Frontal cortex (tissue), 4 donors: ENCODE data around the gene PLA2G4D. TPM values are rescaled to one million over a fixed set of nuclear protein-coding genes. Genes with fewer than 3 reads are reported as not detected.

Source experiments
- DNase-seq, 2 donors: peaks; one replicate each; pipeline ENCODE4 v3.0.0; 2012; ENCODE audit warnings: low spot score in 2 of 2
- FAIRE-seq: peaks from 2 replicates; lab custom pipeline; 2012; peaks lifted over from hg19 to GRCh38; lab: Jason Lieb, UNC
- total RNA-seq: library from RNA; depleted of rRNA; stranded (reverse); fragments of >200 nt; gene quantifications from one replicate; pipeline ENCODE4 v1.2.3, GENCODE V29; 2014
- donor health status: control.
- donor health status: control.
- donor health status: control.

The PLA2G4D gene
- total RNA-seq, 1 donor from 2014 or later, result under 0.01 TPM

DNA sequence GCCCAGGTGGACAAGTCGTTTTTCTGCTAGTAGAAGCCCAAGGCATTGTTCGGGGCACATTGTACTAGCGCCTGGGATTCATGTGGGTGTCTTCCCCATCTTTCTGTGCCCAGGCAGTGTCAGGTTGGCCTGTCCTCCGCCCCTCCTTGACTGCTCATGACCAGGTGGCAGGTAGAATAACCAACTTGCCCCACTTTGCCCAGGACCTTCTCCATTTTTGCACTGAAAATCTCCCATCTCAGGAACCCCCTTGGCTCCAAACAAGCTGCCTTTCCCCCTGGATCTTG lies 33.9 kb downstream of the PLA2G4D start:
- no peak for FAIRE-seq
- no peak for DNase-seq

DNA sequence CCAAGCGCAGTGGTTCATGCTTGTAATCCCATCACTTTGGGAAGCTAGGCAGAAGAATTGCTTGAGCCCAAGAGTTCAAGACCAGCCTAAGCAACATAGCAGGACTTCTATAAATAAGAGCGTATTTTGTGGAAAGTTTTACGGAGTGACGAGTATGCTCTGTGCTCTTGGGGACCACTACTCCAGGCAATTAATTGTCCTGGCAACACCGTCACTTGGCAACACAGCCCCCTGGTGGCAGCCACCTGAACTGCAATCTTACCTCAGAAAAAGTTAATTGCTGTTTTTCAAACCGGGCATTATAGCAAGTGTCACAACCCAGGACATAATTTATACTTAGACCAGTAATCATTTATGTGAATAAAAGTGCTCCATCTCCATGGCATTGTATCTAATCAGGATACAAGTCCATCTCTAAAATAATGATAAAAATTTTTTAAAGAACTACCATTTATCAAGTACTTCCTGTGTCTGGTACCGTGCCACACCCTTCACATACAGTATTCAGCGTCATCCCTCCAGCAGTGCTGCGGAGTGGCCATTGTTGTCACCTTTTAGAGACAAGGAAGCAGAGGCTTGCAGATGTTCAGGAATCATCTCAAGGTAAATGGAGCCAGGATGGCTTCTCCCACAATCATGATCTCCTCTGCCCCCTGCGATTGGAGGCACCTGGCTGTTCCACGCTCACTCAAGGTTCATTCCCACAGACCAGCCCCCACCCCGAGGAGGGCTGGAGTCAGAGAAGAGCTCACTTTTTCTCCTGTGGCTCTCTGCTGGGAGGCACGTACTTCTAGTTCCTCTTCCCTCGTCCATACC lies 34.5 kb downstream of the PLA2G4D start:
- DNase-seq, result peak; percentile 35 to 39
- FAIRE-seq, result no peak

DNA sequence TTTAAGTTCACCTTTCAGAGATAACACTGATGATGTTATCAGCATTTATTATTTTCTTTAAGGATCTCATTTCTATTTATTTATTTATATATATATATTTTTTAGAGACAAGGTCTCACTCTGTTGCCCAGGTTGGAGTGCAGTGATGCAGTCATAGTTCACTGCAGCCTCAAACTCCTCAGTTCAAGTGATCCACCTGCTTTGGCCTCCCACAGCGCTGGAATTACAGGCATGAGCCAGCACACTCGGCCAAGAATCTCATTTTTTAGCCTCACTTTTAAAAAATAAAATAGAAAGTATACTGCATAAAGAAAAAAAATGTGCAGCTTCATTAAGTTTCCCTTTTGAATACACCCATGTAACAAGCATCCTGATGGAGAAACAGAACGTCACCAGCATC lies 35.6 kb downstream of the PLA2G4D start:
- DNase-seq, result no peak
- no peak for FAIRE-seq

DNA sequence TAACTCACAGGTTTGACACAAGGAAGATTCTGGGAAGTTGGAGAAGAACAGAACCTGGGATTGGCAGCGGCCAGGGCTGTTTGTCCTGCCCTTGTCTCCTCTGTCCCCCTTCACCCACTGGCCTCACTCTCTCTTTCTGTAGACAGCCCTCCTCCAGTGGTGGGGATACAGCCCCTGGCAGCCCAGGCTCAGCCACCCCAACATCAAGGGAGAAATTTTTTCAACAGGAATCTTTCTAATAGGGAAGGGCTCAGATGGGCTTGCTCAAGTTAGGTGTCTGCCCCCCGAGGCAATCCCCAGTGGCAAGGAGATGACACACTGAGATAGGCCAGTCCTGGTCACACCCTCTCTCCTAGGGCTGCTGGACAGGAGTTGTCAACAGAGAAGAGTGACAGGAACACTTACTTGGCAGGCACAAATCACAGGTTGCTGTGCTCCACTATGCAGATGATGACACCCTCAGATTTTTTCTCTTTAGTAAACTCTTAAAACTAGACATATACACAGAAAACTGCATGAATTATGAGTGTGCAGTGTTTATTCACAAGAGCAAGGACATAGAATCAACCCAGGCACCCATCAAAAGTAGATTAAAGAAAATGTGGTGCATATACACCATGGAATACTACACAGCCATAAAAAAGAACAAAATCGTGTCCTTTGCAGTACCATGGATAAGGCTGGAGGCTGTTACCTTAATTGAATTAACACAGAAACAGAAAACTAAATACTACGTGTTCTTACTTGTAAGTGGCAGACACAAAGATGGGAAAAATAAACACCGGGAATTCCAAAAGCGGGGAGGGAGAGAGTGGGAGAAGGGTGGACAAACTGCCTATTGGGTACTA lies 36.3 kb downstream of the PLA2G4D start:
- no peak for FAIRE-seq

DNA sequence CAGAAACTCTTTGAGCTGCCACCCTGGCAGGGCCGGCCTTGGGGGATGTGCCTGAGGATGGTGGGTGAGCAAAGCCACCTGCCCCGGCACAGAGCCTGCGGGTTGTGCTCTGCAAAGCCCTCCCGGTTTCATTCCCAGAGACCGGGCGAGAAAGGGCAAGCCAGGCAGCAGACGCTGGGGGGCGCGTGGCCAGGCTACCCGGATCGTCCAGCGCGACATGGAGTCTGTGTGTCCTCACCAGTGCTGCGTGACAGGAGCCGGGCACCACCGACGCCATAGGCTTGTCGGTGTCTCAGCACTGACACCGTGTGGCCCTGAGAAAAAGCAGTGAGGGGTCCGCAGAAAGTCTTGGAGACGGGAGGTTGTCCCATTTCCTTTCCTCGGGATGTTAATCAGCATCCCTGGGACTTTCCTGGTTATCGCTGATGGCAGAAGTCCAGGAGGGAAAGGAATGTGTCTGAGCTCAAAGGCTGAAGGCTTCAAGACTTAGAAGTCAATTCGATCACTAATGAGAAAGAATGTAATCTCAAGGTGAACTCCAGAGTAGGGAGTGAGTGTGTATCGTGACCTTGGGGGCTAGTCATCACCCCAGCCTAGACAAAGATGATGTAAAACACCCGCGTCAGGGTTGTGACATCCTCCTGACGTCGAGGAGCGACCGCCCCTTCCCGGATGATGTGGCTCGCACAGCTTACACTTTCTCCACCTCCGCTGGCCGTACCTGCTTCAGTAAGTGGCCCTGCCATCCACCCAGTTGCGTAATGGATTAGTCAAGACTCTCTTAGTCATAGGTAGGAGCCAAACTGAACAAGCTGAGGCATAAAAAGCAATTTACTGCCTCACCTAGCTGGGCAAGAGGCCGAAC lies 37.2 kb downstream of the PLA2G4D start:
- no peak for FAIRE-seq

More for the DNA sequence above, 36.3 kb downstream of the PLA2G4D start:
- DNase-seq, result no peak

DNA sequence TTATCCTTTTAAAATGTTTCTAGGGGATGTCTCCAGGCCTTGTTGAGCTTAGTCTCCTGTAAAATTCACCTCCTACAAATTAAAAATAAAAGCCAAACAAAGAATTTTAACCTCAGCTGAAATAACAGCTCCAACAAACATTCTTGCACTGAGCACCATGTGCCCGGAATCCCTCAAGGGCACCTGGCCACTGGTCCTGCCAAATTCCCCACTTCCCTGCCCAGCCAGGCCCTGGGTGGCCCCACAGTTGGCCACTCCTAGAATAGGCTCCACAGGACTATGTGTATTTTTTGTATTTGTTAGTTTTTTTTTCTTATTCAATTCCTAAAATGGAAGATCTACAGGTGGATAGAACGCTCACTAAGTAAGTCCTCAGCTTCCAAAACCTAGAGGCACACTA lies 40.4 kb downstream of the PLA2G4D start:
- DNase-seq, result no peak
- no peak for FAIRE-seq

More for the DNA sequence above, 37.2 kb downstream of the PLA2G4D start:
- peak; percentile 46 to 78 for DNase-seq

DNA sequence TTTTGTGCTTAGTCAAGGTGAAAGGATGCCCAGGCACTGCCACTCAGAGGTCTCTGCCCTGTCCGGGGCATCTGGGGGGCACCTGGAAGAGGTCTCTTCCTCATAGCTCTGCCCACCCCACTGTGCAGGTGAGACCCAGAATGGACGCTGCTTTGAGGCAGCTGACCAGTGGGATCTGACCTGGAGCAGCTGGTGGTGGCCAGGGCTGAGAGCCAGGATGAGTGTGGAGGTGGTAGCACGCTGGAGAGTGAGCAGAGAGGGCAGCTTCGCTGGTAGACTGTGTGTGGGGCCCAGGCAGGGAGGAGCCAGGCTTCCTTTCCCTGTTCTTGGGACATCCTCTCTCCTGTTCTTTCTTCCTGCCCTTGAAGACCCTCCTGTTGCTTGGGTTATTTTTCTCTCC lies 41.4 kb downstream of the PLA2G4D start:
- FAIRE-seq (no peak), DNase-seq (no peak)

DNA sequence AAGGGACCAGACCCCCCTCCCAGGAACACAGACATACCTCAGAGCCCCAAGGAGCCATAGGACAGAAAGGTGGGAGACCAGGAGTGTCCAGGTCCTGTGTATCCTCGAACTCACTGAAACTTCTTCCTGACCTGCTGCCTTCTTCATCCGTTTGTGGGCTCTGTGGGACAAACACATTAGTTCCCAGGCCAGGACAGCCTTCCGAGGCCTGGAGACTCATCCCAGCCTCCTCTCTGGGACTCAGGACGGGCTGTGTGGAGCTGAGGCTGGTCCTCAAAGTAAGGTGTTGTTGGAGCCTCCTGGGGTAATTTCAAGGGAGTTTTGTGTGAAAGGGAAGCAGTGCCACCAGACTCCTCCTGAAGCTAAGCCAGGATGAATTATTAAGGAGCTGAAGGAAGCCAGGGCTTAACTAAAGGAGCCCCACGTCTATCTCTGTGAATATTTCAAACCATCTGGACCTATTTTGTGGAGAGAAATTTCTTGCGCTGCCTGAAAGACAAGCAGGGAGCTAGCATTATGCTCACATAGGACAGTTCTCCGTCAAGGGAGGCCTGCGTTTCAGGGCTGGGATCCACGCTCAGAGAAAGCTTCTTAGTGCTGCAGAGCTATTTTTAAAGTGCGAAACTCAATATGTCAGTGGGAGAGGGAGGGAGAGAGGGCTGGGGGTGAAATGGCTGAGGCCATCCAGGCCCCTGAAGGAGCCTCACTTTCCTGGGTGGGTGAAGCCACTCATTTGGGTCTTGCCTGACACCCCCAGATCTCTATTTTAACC lies 43.7 kb downstream of the PLA2G4D start:
- no peak for DNase-seq
- FAIRE-seq, result no peak

DNA sequence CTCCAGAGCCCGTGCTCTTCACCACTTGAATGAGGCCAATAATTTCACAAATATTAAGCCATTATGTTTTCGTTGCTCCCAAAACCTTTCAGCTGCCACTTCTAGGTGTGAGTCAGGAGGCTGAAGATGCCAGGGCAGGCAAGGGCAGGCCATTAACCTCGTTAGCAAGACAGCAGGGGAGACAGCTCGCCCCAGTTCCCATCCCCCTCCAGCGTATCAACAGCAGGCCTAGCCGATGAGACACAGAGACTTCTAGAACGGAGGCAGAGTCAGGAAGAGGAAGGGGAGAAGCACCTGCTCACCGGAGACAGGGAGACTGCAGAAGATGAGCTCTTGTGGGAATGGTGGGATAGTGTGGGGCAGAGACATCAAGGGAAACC lies 45.6 kb downstream of the PLA2G4D start:
- FAIRE-seq, result no peak

DNA sequence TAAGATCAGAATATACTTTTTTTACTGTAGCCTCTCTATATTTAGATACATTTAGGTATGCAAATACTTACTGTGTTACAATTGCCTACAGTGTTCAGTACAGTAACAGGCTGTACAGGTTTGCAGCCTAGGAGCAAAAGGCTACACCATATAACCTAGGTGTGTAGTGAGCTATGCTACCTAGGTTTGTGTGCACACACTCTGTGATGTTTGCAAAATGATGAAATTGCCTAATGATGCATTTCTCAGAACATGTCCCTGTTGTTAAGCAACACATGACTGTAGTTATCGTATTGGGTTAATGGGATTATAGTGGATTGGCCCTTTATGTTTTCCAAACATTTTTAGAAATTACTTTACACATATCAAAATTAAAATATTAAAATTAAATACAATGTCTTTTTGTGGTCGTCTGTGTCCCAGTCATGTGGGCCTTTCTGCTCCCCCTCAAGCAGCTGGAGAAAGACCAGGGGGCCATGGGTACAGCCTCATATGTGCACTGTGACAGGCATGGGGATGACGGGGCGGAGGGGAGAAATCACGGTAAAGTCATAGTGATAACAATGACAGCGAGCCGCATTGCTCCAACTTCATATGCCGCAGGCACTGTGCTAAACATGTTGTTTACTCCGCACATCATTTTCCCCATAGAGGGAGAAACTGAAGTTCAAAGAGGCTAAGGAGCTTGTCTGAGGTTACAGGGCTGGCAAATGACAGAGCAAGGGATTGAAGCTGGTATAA lies 46.1 kb downstream of the PLA2G4D start:
- FAIRE-seq, result no peak
- DNase-seq, result no peak

More for the DNA sequence above, 45.6 kb downstream of the PLA2G4D start:
- DNase-seq, result no peak

DNA sequence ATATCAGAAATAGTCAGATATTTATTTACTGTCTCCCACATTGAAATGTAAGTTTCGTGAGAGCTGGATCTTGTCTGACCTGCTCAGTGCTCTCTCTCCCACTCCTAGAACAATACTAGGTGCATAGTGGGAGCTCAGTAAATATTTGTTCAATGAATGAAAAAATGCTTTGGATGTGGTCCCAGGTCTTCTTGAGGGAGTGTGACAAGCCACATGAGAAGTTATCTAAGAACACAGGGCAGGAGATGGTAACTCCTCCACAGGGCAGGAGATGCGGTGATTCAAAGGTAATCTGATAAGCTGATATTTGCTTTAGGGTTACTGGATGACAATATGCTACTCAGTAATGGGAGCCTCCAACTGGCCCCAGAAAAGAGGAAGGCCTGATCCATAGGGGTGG lies 47.8 kb downstream of the PLA2G4D start:
- no peak for DNase-seq
- FAIRE-seq, result no peak

DNA sequence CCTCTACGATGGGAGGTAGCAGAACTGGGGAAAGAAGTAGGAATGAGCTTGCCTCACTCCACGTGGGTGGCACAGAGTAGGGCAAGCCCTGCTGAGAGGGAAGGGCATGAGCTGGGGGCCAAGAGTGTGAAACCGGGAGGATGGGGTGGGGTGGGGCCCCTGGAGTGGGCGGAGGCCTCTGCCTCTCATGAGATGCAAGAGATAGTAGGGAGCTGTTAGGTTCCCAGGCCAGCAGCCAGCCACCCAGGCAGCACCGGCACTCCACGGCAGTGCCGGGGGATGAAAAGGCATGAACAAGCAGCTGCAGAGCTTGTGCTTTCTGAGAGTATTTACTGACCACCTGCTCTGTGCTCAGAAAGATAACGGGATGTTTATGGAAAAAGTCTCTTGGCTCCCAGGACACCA lies 49.1 kb downstream of the PLA2G4D start:
- no peak for FAIRE-seq
- no peak for DNase-seq

DNA sequence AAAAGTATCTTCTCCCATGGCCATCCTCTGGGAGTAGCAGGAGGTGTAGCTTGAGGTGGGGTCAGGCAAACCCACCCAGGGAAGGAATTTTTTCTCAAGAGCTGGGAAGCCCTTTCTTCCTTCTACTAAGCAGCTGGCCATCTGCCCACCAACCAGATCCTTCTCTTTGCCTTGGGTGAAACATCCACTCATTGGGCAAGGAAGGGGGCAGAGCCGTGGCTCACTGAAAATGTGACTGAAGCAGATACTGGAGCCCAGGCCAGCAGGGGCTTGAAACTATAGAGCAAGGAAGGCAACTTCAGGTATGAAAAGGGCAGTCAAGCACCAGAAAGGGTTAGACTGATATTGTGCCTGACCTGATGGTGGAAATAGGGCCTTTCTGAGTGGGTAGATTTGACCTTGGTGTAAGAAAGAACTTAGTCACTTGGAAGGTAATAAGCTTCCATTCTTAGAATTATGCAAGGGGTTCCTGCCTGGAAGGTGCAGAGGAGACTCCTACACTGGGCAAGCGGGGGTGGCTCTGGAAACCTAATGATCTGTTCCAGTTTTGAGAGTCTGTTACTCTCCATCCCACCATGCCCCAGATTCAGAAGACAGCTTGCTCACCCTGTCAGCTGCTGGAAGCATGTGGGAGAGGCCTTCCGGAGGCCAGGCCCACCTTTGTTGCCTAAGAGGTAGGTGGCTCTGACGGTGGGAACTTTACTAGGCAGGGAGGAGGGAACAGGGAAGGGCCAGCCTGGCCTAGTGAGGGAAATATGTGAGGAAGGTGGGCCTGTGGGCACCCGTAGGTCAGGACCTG lies 51.6 kb downstream of the PLA2G4D start:
- FAIRE-seq, result no peak
- no peak for DNase-seq

DNA sequence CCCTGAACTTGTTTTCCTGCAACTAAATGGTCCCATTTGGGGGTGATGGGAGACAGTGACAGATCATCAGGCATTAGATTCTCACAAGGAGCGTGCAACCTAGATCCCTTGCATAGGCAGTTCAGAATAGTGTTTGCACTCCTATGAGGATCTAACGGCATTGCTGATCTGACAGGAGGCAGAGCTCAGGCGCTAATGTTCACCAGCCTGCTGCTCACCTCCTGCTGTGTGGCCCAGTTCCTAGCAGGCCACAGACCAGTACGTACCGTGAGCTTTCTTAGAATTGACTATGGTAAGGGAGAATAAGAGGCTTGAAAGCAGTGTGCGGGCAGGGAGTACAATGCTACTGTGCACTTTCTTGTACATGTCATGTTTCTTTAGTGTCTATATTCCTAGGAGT lies 56.0 kb downstream of the PLA2G4D start:
- no peak for DNase-seq
- FAIRE-seq, result no peak

DNA sequence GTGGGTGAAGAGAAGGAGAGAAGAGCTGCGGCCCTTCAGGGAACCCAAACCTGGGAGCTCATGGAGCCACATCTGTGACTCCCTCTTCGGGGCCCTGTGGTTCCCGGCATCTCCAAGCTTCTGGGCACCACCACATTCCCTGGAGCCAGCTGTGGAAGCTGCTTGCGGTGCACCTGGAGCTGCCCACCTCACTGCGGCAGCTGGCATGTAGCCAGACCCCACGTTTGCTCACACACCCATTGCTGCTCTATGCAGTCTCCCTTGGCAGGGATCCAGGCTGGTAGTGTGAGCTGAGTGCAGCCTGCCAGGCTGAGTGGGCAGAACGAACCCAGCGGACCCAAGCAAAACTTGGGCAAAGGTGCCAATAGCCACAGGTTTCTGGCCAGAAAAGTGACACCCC lies 56.7 kb downstream of the PLA2G4D start:
- DNase-seq, result no peak
- no peak for FAIRE-seq

DNA sequence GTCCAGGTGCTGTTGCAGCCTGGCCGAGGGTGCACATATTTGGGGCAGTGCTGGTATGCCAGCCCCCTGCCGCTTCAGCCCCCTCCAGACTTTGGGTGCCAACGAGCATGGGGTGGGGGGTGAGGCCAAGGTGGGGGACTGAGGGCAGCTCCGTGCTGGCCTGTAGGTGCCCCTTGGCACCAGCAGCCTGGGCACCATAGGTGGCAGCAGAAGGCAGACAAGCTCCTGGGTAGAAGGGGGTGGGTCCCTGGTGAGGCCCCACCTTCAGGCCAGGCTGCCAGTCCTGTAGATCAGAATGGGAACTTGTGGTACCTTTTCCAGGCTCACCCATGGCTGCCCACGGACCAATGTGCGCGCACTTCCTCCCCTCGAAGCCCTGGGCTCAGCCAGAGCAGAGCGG lies 57.4 kb downstream of the PLA2G4D start:
- no peak for DNase-seq
- no peak for FAIRE-seq

DNA sequence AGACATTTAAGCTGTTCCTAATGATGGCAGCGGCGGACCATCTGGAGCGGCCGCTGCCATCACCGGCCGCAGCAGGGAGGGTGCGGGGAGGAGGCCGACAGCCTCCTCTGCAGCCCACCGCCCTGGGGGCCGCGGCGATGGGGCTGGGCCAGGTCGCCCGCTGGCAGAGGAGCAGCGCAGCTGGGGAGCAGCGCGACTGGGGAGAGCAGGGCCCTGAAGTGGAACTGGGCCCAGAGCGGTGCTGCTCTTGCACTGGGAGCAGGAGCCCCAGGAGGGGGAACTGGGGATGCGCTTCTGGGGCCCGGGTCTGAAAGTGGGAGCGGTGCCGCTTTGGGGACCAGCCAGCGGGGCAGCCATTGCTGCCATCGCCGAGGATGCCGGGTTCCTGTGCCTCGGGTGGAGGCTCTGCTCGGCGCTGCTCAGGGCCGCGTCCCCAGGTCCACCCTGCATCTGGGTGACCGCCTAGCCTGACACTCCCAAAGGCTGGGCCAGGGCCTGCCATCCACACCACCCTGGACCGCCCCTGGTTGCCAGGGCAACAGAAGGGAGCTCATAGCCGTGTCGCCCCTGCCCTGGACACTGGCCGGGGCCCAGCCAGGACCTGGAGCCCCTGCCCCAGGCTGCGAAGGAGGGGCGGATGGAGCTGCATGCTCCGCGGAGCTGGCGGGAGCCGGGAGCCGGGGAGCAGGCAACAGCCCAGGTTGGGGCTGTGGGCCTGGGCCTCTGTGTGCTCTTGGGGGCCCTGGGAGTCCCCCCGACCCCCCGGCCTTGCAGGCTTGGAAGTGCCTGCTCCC lies 58.1 kb downstream of the PLA2G4D start:
- no peak for FAIRE-seq

DNA sequence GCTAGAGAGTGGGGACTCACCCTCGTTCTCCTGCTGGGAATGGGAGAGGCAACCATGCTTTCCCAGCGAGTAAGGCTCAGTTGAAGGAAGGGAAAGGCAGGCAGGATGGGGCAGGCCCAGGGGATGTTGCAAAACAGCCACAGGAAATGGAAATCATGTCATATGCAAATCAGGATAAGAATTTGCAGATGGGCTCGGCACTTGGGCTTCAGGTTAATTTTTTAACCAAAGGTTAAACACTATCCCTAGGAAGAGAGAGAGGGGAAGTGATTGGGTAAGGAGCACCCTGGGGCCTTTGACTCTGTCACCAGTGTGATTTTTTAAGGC lies 59.0 kb downstream of the PLA2G4D start:
- DNase-seq (no peak), FAIRE-seq (no peak)

More for the DNA sequence above, 58.1 kb downstream of the PLA2G4D start:
- no peak for DNase-seq
